T-helper 2 cell treated with Interferon-gamma antibody and Interleukin-4, amounts not matched to agents 100 ng/mL and 5 ng/mL, for 36 hours (primary cell): ENCODE data around the gene CCR8. TPM values are rescaled to one million over a fixed set of nuclear protein-coding genes. Genes with fewer than 3 reads are reported as not detected.

Experiments
- total RNA-seq: library from RNA; stranded (reverse); gene quantifications from 2 replicates; pipeline ENCODE4 v1.2.3, GENCODE V29; 2022

The CCR8 gene
- total RNA-seq, 1 donor from 2014 or later, result 13.7 TPM

Other genes starting within 250 kb of the CCR8 start
- 27.2 and 27.4 TPM in 2 replicates for gene GORASP1, start 222.1 kb upstream of the CCR8 start, total RNA-seq
- gene TTC21A, start 222.0 kb upstream of the CCR8 start, total RNA-seq, result 1.7 and 1.8 TPM in 2 replicates
- 14.8 and 15.2 TPM in 2 replicates for gene CSRNP1, start 176.1 kb upstream of the CCR8 start, total RNA-seq
- gene XIRP1, start 137.1 kb upstream of the CCR8 start, total RNA-seq, result 0.11 and 0.14 TPM in 2 replicates
- 1.8 and 2.1 TPM in 2 replicates for gene CX3CR1, start 49.7 kb upstream of the CCR8 start, total RNA-seq
- gene SLC25A38, start 53.7 kb downstream of the CCR8 start, total RNA-seq, result 44.2 and 44.3 TPM in 2 replicates
- gene RPSA, start 77.0 kb downstream of the CCR8 start, total RNA-seq, result 1,835 and 1,858 TPM in 2 replicates
- 0.05 TPM in 1 of 2 replicates, not detected in the other for gene MOBP, start 138.0 kb downstream of the CCR8 start, total RNA-seq